DND-41 (cell line): ENCODE data around the gene PREX1.

ENCODE experiments used
- ATAC-seq: fragments of 200-7000 bp; cut with Tn5 transposase; 3 replicates; pipeline ENCODE4 v1.9.1; 2021; ENCODE audit warnings: low read depth; ENCODE audit not compliant: insufficient read depth
- DNase-seq: peaks from one replicate; pipeline ENCODE4 v3.0.0-alpha.2; 2020
- H2AFZ ChIP-seq: 2 replicates; pipeline ENCODE4 v1.6.0; 2012; ENCODE audit warnings: low read depth, low read length
- H3K27ac ChIP-seq: 2 replicates; pipeline ENCODE4 v1.5.1; 2012; ENCODE audit warnings: low read length, inconsistent platforms
- H3K27me3 ChIP-seq: fragments of 200-600 bp; sonication (generic); 2 replicates; pipeline ENCODE4 v1.6.0; 2012; ENCODE audit warnings: low read length, mild to moderate bottlenecking, inconsistent platforms; ENCODE audit not compliant: insufficient read depth, poor library complexity
- H3K36me3 ChIP-seq: 2 replicates; pipeline ENCODE4 v1.5.1; 2012; ENCODE audit warnings: low read length, inconsistent platforms; ENCODE audit not compliant: insufficient read depth
- H3K4me1 ChIP-seq: 2 replicates; pipeline ENCODE4 v1.5.1; 2012; ENCODE audit warnings: mild to moderate bottlenecking, low read length; ENCODE audit not compliant: insufficient read depth
- H3K4me2 ChIP-seq: 2 replicates; pipeline ENCODE4 v1.6.0; 2012; ENCODE audit warnings: mild to moderate bottlenecking, moderate library complexity, low read length, inconsistent platforms; ENCODE audit not compliant: insufficient read depth
- H3K4me3 ChIP-seq, 2 experiments: fragments of 200-600 bp in 1 of 2; shearing (Covaris generic) in 1 of 2; 2 replicates each; pipeline ENCODE4 v1.5.1; 2012 to 2016; ENCODE audit warnings: inconsistent platforms in 2 of 2, low read length in 2 of 2, mild to moderate bottlenecking in 2 of 2, low read depth in 1 of 2, moderate library complexity in 1 of 2
- H3K79me2 ChIP-seq: 2 replicates; pipeline ENCODE4 v1.6.0; 2012; ENCODE audit warnings: low read length, inconsistent platforms; ENCODE audit not compliant: insufficient read depth
- H3K9ac ChIP-seq: 2 replicates; pipeline ENCODE4 v1.6.0; 2012; ENCODE audit warnings: low read depth, mild to moderate bottlenecking, inconsistent platforms, low read length, moderate library complexity
- H3K9me3 ChIP-seq: 2 replicates; pipeline ENCODE4 v1.5.1; 2012; ENCODE audit warnings: low read length, moderate library complexity, mild to moderate bottlenecking, inconsistent platforms; ENCODE audit not compliant: insufficient read depth, severe bottlenecking
- H4K20me1 ChIP-seq: 2 replicates; pipeline ENCODE4 v1.6.0; 2012; ENCODE audit warnings: low read length; ENCODE audit not compliant: insufficient read depth
- EZH2 ChIP-seq: IDR thresholded peaks from 3 replicates; pipeline ENCODE4 v1.6.1; 2012; ENCODE audit warnings: borderline replicate concordance, low read depth, mild to moderate bottlenecking, moderate library complexity, low read length, inconsistent platforms; ENCODE audit not compliant: severe bottlenecking
- TF ChIP-seq, protein P1 (sequence below): IDR thresholded peaks from 2 replicates; pipeline ENCODE4 v1.5.1; 2012; ENCODE audit warnings: borderline replicate concordance, low read length, moderate library complexity, mild to moderate bottlenecking; ENCODE audit not compliant: poor library complexity, severe bottlenecking; ENCODE audit errors: extremely low read depth

PREX1 gene

DNA sequence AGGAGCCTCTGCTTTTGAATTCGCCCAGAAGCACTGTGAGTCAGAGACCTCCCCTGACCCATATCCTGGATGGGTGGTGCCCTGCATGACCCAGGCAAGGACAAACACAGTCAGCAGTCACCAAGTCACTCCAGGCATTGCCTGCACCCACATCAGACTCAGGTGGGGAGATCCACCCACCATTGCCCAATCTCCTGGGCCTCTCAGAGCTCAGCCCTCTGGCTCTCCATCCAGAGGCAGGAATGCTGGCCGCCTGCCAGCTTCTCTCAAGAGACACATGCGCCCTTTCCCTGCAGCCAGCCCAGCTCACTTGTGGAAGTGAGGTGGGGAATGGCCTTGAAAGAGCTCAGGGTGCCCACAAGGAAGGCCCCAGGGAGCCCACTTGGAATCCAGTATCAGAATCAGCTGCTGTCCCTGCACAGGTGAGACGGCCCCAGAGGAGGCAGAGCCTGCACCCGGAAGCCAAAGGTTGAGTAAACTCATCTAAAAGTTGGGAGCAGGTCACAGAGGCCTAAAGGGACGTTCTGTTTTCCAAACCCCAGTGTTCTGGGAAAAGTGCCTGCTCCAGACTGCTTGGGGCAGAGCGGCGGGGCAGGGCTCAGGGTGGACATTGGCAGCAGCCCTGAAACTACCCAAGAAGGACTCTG, 129.8 kb downstream of the PREX1 start:
- H3K9ac ChIP-seq: no peak overlapping the region
- H2AFZ ChIP-seq: no peak overlapping the region
- no peaks in the 10 kb centered on the region for H3K79me2 ChIP-seq
- H3K27ac ChIP-seq: no peak overlapping the region
- ATAC-seq (no peak), DNase-seq (no peak)
- no peaks in the 10 kb centered on the region for H4K20me1 ChIP-seq
- no peaks in the 10 kb centered on the region for H3K27me3 ChIP-seq
- no peaks in the 10 kb centered on the region for H3K4me1 ChIP-seq
- no peaks in the 10 kb centered on the region for H3K9me3 ChIP-seq
- H3K4me3 ChIP-seq: no peak overlapping the region
- H3K4me2 ChIP-seq: no peak overlapping the region
- no peaks in the 10 kb centered on the region for H3K36me3 ChIP-seq
- TF ChIP-seq, protein P1, sequence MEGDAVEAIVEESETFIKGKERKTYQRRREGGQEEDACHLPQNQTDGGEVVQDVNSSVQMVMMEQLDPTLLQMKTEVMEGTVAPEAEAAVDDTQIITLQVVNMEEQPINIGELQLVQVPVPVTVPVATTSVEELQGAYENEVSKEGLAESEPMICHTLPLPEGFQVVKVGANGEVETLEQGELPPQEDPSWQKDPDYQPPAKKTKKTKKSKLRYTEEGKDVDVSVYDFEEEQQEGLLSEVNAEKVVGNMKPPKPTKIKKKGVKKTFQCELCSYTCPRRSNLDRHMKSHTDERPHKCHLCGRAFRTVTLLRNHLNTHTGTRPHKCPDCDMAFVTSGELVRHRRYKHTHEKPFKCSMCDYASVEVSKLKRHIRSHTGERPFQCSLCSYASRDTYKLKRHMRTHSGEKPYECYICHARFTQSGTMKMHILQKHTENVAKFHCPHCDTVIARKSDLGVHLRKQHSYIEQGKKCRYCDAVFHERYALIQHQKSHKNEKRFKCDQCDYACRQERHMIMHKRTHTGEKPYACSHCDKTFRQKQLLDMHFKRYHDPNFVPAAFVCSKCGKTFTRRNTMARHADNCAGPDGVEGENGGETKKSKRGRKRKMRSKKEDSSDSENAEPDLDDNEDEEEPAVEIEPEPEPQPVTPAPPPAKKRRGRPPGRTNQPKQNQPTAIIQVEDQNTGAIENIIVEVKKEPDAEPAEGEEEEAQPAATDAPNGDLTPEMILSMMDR: no peak

DNA sequence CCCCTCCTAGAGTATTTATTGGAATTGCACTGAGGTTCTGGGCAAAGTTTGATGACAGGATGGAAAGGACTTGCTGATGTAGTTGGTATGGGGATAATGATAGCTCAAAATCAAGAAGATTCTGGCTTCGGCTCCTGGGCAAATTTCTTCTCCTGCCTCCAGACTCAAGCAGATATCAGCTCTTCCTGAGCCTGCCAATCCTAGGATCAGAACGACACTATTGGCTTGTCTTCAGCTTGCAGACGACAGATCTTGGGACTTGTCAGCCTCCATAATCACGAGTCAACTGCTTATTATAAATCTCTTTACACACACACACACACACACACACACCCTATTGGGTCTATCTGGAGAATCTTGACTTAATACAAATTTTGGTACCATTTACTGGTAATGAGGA, 131.1 kb downstream of the PREX1 start:
- Histone ChIP-seq H3K9me3 (no peaks in the 10 kb centered on the region), H2AFZ (no peak overlapping the region), H4K20me1 (no peaks in the 10 kb centered on the region), H3K4me3 (no peak overlapping the region), H3K79me2 (no peaks in the 10 kb centered on the region), H3K4me1 (no peaks in the 10 kb centered on the region), H3K4me2 (no peak overlapping the region), H3K27me3 (peaks cover 4% of the 10 kb centered on the region), H3K27ac (no peak overlapping the region), H3K9ac (no peak overlapping the region), H3K36me3 (no peaks in the 10 kb centered on the region)
- TF ChIP-seq, protein P1: no peak
- TF ChIP-seq EZH2: no peak
- DNase-seq (no peak), ATAC-seq (no peak)

DNA sequence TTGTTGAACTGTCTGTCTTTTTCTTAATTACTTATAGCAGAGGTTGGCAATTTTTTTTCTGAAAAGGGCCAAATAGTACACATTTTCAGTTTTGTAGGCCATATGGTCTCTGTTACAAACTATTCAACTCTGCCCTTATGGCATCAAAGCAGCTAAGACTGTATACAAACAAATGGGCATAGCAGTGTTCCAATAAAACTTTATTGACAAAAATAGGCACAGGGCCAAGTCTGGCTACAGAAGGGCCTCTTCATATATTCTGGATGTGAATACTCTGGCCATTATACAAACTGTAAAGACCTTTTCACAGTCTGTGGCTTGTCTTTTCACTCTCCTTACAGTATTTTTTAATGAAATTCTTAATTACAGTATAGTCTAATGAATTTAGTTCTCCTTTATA, 132.1 kb downstream of the PREX1 start:
- Histone ChIP-seq H4K20me1 (no peaks in the 10 kb centered on the region), H3K9me3 (no peaks in the 10 kb centered on the region), H3K4me1 (no peaks in the 10 kb centered on the region), H3K36me3 (no peaks in the 10 kb centered on the region), H3K27ac (no peak overlapping the region), H3K4me2 (no peak overlapping the region), H3K9ac (no peak overlapping the region), H3K79me2 (no peaks in the 10 kb centered on the region), H3K27me3 (peaks cover 4% of the 10 kb centered on the region), H3K4me3 (no peak overlapping the region), H2AFZ (no peak overlapping the region)
- no peak for TF ChIP-seq EZH2
- TF ChIP-seq, protein P1: no peak
- DNase-seq: no peak
- ATAC-seq: no peak

DNA sequence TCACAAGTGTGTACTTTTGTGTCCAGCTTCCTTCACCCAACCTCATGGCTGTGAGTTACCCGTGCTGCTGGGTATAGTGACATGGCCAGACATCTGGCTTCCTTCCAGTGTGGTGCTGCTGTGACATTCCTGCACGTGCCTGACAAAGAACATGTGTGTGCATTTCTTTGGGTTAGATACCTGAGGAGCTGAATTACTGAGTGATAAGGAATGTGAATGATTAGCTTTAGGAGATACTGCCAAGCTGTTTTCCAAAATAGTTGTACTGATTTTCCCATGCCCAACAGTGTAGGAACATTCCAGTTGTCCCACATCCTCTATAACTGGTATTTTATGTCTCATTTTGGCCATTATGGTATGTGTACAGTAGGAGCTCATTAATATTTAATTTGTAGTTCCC, 132.5 kb downstream of the PREX1 start:
- TF ChIP-seq, protein P1: no peak
- TF ChIP-seq EZH2: no peak
- DNase-seq: no peak
- Histone ChIP-seq H3K79me2 (no peaks in the 10 kb centered on the region), H3K4me3 (no peak overlapping the region), H3K27me3 (peaks cover 4% of the 10 kb centered on the region), H3K27ac (no peak overlapping the region), H3K4me1 (no peaks in the 10 kb centered on the region), H3K9me3 (no peaks in the 10 kb centered on the region), H3K4me2 (no peak overlapping the region), H3K36me3 (no peaks in the 10 kb centered on the region), H4K20me1 (no peaks in the 10 kb centered on the region), H2AFZ (no peak overlapping the region), H3K9ac (no peak overlapping the region)
- ATAC-seq: no peak
